KMS-11 (cell line): ENCODE data around the gene CD72.

Experiments used
- H2AFZ ChIP-seq: fragments of 200-600 bp; sonication (generic); 2 replicates; pipeline ENCODE4 v1.6.1; 2016; ENCODE audit warnings: antibody characterized with exemption, mixed run types, low read depth
- H3K27ac ChIP-seq: fragments of 200-600 bp; sonication (generic); 2 replicates; pipeline ENCODE4 v1.6.1; 2016; ENCODE audit warnings: mild to moderate bottlenecking, mixed run types
- H3K27me3 ChIP-seq: fragments of 200-600 bp; sonication (generic); 2 replicates; pipeline ENCODE4 v1.6.1; 2017; ENCODE audit warnings: mild to moderate bottlenecking, low read depth, mixed run types, moderate library complexity; ENCODE audit not compliant: insufficient read depth
- H3K36me3 ChIP-seq: fragments of 200-600 bp; sonication (generic); 2 replicates; pipeline ENCODE4 v1.6.1; 2017; ENCODE audit warnings: mild to moderate bottlenecking, mixed run types; ENCODE audit not compliant: insufficient read depth
- H3K4me1 ChIP-seq: fragments of 200-600 bp; sonication (generic); 2 replicates; pipeline ENCODE4 v1.6.1; 2016; ENCODE audit warnings: mild to moderate bottlenecking, low read depth, mixed run types; ENCODE audit not compliant: poor library complexity, severe bottlenecking
- H3K4me2 ChIP-seq: fragments of 200-600 bp; sonication (generic); 2 replicates; pipeline ENCODE4 v1.7.0; 2016; ENCODE audit warnings: mild to moderate bottlenecking, mixed run types
- H3K4me3 ChIP-seq: fragments of 200-600 bp; sonication (generic); IDR thresholded peaks from 2 replicates; pipeline ENCODE4 v1.6.1; 2017; ENCODE audit warnings: low read depth, low read length, mixed read lengths; ENCODE audit not compliant: insufficient read depth
- H3K79me2 ChIP-seq: fragments of 200-600 bp; sonication (generic); 2 replicates; pipeline ENCODE4 v1.6.1; 2016; ENCODE audit warnings: low read depth, mixed run types; ENCODE audit not compliant: insufficient read depth
- H3K9ac ChIP-seq: fragments of 200-600 bp; sonication (generic); 2 replicates; pipeline ENCODE4 v1.6.1; 2016; ENCODE audit warnings: mild to moderate bottlenecking, mixed run types
- H4K20me1 ChIP-seq: fragments of 200-600 bp; sonication (generic); 2 replicates; pipeline ENCODE4 v1.6.1; 2016; ENCODE audit warnings: mild to moderate bottlenecking, mixed run types; ENCODE audit not compliant: insufficient read depth
- CTCF ChIP-seq: fragments of 200-600 bp; sonication (generic); conservative IDR thresholded peaks from 2 replicates; pipeline ENCODE4 v1.6.1; 2017; ENCODE audit warnings: low read depth, mild to moderate bottlenecking, antibody characterized with exemption, low read length, moderate library complexity, mixed read lengths

Gene CD72

GRCh38 chr9:35635730-35636129, 17.5 kb upstream of the CD72 start:
- Histone ChIP-seq H3K27ac (no peak overlapping the region), H3K4me3 (no peak overlapping the region), H3K27me3 (no peaks in the 10 kb centered on the region), H3K36me3 (no peaks in the 10 kb centered on the region), H3K79me2 (no peaks in the 10 kb centered on the region), H3K9ac (no peak overlapping the region), H3K4me1 (no peaks in the 10 kb centered on the region), H2AFZ (no peak overlapping the region), H3K4me2 (no peak overlapping the region), H4K20me1 (no peaks in the 10 kb centered on the region)
- TF ChIP-seq CTCF, result no peak

- Histone ChIP-seq H3K36me3 (no peaks in the 10 kb centered on the region), H3K4me1 (no peaks in the 10 kb centered on the region), H4K20me1 (no peaks in the 10 kb centered on the region), H3K4me3 (no peak overlapping the region), H3K27me3 (no peaks in the 10 kb centered on the region), H3K79me2 (no peaks in the 10 kb centered on the region), H2AFZ (no peak overlapping the region), H3K4me2 (no peak overlapping the region), H3K27ac (no peak overlapping the region), H3K9ac (no peak overlapping the region)
- no peak for TF ChIP-seq CTCF
These were observed 11.4 kb upstream of the CD72 start for GRCh38 chr9:35629597-35629996.

GRCh38 chr9:35628389-35628991, 10.3 kb upstream of the CD72 start:
- no peak for TF ChIP-seq CTCF
- H3K27me3 ChIP-seq, result no peaks in the 10 kb centered on the region
- no peaks in the 10 kb centered on the region for H3K36me3 ChIP-seq
- no peaks in the 10 kb centered on the region for H4K20me1 ChIP-seq
- no peaks in the 10 kb centered on the region for H3K4me1 ChIP-seq
- H3K79me2 ChIP-seq, result no peaks in the 10 kb centered on the region
- no peak overlapping the region for H3K9ac ChIP-seq
- H2AFZ ChIP-seq, result no peak overlapping the region
- no peak overlapping the region for H3K27ac ChIP-seq
- no peak overlapping the region for H3K4me2 ChIP-seq
- no peak overlapping the region for H3K4me3 ChIP-seq

GRCh38 chr9:35627575-35627974, 9.4 kb upstream of the CD72 start:
- H3K27ac ChIP-seq, result no peak overlapping the region
- H3K27me3 ChIP-seq, result no peaks in the 10 kb centered on the region
- H2AFZ ChIP-seq, result no peak overlapping the region
- no peaks in the 10 kb centered on the region for H3K4me1 ChIP-seq
- no peaks in the 10 kb centered on the region for H3K79me2 ChIP-seq
- no peak overlapping the region for H3K4me3 ChIP-seq
- no peak for TF ChIP-seq CTCF
- H3K9ac ChIP-seq, result no peak overlapping the region
- H3K4me2 ChIP-seq, result no peak overlapping the region
- no peaks in the 10 kb centered on the region for H4K20me1 ChIP-seq
- H3K36me3 ChIP-seq, result no peaks in the 10 kb centered on the region
